HG03521 (cell line): Measurements from ENCODE around the gene MYMK.

Experiments
- ATAC-seq: cut with Tn5 transposase; IDR thresholded peaks from one replicate; pipeline ENCODE4 v1.9.1; 2021; ENCODE audit warnings: mild to moderate bottlenecking, moderate library complexity; ENCODE audit not compliant: unreplicated experiment

MYMK gene

DNA sequence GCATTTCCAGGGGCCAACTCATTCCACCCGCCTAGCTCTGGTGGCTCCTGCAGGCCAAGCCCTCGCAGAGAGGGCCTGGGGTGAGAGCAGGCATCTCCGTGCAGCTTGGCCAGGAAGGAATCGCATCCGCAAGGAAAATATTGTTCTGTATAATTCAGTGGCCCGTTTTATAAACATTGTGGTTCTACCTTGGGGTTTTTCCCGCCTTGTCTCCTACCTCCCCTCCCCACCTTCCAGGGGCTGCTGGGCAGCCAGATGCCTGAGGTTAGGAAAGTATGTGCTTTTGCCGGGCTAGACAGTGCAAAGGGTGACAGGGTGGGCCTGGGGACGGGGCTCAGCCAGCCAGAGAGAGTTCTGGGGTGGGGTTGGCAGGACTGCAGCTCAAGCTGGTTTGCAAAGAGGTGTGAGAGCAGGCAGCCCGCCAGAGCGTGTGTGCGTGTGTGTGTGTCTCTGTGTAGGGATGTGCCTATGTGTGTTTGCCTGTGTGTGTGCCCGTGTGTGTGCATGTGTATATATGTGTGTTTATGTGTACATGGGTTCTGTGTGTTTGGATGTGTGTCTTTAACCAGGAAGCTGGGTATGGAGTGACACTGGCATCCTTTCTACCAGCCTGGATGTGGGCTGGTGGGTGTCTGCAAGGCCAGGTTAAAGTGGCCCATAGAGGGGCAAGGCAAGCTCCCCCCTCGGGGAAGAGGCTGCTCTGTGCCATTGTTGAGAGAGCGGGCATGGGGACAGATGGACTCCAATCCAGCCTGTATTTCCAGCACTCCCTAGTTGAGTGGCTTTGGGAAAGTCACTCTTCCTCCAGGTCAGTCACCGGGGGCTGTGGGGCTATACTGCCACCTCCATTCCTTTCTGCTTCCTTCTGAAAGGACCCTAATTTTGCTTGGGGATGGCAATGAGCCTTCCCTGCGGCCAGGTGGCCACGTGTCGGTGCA, 35.2 kb downstream of the MYMK start:
- ATAC-seq: no peak

DNA sequence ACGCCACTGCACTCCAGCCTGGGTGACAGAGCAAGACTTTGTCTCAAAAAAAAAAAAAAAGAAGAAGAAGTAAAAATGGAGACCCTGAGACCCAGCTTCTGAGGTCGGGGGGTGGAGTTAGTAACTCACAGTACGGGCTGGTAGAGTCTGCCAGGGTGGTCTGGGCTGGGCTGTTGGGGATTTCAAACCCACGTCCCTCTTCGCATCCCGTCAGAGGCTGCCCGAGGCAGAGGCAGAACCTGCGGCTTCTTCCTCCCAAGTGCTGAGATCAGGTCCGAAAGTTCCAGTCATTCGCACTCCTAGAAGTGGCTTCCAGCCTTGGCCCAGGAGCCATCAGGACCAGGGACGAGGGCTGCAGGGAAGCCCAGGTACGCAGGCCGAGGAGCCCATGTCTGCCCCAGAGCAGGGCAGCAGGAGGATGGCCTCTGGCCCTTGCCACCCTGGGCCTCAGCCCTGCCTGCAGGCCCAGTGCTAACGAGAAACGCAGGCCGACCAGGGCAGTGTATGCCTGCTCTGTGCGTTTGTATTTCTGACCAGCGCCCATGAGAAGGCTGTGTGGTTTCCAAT, 36.0 kb downstream of the MYMK start:
- ATAC-seq: no peak

DNA sequence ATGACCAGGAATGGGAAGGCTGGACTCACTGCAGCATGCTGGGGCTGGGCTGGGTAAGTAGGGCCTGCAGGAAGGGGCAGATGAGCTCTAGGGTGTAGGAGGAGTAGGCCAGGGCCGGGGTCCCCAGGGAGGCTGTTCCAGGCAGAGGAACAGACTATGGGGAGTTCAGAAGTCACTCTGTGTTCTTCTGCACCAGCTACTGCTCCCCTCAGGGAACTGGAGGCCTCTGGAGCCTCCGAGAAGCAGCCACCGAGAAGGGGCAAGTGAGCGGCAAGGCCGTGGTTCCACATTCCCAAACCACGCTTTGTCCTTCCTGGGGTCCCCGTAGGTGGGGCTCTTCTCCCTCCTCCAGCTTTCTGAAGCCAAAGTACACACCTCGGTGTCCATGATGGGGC, 37.4 kb downstream of the MYMK start:
- no peak for ATAC-seq

DNA sequence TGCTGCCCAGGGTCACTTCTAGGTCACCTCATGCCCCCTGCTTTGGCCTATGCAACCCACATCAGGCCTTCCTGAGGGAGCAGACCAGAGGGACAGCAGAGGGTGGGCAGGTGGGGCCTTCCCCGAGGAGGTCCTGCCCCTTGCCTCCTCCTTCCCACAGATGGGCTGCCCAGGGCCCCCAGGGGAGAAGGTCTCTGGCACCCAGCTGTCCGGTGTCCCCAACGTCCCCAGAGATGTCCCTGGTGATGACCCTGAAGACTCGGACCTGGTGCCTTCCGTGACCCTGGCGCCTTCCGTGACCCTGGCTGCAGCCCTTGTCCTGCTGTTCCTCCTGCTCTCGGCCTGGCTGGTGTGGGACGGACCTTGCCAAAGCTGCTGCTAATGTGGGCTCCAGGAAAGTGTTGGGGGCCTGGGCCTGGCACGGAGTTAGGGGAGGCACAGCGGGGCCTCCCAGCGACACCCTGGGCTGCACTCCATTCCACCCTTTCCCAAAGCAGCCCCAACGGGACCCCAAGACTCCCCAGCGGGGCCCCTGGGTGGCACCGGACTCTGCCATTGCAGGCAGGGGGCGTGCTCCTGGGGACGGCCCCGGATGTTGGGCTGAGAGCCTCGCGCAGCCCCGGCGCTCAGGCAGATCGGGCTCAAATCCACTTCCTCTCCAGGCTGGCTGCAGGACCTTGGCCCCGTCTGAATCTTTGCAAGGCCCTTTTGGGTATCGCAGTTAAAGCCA, 39.1 kb downstream of the MYMK start:
- peak; percentile 21 for ATAC-seq

DNA sequence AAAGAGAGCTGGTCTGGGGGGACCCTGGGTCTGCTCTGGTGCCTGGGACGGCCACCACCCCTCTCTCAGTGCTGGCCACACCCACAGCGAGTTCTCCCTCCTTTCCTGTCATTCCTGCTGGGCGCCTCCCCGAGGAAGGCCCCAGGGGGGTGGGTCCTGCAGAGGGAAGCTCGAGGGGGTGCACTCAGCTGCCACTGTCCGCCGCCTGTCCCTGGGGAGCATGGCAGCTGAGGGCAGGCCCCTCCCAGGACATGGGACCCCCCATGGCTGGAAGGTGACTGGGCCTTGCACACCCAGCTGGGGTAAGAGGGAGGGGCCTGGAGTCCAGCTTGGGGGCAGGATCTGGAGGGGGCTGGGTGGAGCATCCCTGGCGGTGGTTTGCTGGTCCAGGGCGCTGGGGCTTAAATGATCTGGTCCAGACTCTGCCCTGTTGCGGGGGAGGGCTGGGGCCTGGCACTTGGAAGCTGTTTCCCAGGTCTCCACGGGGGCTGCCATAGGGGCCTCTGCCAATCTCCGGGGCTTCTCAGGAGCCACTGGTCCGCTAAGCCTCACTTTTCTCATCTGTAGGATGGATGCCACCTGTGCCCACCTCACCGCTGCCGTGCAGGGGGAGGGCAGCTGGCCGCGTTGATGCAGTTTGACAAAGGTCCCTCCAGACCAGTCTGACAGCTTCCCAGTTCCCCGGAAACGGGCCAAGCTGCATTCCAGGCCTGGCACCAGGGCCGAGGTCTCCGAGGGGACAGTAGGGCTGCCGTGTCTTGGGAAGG, 39.9 kb downstream of the MYMK start:
- no peak for ATAC-seq

DNA sequence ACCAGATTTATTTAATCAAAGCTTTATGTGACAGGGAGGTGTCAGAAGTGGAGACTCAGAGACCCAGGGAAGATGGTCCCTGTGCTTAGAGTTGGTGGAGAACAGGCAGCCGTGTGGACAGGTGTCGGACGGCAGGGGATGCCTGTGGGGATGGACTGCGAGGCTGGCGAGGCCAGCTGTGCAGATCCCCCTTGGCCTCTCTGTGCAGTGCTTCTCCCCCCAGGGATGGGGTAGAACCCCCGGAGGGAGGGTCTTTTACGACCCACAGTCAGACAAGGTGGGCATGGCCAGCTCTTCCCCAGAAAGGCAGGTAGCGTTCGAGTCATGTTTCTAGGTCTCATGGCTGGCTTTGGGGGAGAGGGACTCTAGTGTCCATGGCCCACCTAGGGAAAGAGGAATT, 41.1 kb downstream of the MYMK start:
- ATAC-seq: no peak

DNA sequence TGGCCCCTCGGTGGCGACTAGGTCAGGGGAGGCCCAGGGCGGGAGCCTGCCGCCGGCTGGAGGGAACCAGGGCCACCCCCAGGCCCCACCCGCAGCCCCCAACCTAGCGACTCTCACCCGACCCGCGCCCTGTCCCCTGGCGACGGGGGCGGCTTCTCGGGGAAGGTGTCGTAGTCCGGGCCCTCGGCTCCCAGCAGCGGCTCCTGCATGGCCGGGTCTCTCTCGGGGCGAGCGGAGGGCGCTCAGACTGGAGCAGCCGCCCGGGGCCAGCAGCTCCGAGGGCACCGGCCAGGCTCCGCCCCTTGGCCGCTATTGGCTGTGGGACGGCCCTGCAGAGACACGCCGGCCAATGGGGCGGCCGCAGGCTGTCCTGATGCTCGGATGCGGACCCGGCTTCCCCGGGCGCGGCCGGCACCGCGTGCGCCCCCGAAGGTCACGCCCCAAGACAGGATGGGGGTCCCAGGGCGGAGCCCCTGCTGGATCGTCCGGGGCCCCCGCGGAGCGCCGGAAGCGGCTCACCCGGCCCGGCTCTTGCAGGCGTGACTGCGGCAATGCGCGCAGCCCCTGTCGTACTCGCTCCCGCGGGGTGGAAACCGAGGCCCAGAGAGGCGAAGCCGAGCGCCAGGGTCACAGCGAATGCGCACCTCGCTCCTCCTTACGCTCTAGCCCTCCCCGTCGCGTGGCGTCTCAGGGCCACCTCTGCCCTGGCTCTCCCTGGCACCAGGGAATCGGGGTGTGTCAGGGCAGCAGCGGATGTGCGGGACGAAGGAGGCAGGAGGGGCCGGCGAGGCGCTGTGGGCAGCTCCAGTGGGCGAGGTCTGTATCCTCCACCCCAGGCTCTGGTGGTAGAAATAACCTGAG, 45.7 kb downstream of the MYMK start, which contains the start of gene SLC2A6:
Gene SLC2A6 (minus strand): TSS at position 249 of the 861 bp plus-strand sequence. CDS start 40 bp downstream, at position 209.
- peak; percentile 89 for ATAC-seq

DNA sequence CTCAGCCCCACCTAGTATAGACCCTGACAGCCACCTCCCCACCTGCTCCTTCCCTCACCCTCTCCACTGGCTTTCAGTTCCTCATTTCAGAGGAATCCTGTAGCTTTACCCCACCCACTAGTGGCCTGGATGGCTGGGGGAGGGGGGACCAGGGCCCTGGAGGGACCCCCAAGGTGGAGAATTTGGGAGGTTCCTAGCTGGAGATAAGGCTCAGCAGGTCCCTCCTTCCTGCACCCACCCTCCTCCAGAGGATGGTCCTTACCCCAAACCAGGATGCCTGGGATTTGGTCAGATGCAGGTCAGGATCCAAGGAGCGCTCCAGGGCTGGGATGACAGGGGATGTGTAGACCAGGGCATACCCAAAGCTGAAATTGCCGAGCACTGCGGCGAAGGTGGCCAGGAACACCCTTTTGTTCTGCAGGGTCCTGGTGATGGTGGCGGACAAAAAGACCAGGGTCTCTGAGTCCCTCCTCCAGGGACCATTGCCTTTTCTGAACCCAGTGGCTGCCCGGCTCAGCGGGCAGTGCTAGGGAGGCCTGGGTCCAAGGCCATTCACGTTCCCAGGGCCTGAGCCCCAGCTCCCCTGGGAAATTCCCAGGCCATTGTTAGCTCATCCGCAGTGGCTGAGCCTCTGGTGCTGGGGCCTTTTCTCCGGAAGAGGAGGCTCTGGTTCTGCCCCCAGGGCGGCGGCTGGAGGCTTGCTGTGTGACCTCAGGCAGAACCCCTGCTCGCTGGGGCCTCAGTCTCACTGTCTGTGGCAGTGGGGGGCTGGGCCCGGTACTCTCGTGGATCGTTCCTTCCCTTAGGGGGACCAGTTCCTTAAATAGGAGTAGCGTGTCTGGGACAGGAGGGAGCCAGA, 46.5 kb downstream of the MYMK start:
- peak; percentile 24 for ATAC-seq

DNA sequence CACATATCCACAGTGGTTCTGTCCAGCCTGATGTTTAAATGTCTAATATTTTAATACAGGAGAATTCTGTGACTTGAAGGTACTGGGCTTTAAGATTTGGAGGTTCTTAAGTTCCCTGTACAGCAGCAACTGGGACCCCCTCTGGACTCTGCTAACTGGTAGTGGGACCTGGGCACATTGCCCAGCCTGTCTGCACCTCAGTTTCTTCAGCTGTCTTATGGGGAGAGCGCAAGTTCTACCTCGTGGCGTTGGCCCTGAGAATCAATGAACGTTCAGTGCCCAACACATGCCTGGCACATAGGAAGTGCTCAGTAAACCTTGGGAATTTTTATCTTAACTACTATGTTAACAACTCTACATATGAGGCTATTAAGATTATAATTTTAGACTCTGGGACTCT, 47.3 kb downstream of the MYMK start:
- ATAC-seq: no peak

DNA sequence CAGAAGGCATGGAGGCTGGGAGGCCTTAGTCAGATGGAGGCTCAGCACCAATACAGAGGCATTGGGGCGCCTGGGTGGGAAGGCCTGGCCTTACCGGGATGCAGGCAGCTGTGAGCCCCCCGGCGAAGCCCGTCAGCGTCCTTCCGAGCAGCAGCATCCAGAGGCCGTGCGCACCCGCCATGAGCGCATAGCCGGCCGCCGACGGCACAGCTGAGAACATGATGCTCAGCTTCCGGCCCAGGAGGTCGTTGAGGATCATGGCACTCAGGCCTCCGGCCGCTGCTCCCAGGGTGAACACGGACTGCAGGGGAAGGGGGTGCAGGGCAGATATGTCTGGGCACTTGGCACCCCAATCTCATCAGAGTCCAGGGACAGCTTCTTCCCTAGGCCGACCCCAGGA, 47.8 kb downstream of the MYMK start:
- ATAC-seq: no peak

DNA sequence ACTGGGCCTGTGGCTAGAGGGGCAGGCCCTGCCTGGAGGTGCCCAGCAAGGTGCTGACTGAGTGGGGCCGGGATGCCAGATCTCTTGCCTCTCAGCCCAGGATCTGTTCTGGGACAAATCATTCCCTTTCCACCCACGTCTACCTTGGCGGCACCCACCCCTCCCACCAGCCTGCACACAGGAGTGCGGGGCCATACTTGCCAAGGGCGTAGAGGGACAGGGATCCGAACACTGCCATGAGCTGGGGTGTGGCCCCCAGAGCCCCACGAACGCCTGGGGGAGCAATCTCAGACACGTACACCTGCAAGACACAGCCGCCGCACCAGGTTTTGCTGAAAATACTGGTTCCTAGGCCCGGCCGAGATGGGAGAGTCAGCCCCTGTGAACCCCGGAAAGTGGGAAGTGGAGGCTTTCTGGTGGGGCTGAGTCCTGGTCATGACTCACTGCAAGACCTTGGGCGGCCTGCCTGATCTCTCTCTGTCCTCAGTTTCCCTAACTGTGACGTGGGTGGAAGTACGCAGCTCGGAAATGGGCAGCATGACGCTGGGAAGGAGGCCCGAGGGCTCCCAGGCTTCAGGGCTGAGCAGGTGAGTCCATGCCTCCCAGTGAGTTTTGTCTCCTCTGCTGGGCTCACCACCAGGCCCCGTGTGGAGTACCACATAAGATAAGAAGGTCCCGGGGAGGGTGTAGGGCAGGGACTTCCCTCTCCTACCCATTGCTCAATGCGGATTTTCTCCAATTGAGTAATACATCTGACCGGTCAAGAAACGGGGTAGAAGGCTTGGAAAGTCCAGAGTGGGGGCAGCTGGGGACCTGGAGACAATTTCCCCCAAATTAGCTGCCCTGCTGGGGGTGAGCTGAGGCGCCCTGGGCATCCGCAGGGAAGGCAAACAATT, 48.5 kb downstream of the MYMK start:
- ATAC-seq: no peak

DNA sequence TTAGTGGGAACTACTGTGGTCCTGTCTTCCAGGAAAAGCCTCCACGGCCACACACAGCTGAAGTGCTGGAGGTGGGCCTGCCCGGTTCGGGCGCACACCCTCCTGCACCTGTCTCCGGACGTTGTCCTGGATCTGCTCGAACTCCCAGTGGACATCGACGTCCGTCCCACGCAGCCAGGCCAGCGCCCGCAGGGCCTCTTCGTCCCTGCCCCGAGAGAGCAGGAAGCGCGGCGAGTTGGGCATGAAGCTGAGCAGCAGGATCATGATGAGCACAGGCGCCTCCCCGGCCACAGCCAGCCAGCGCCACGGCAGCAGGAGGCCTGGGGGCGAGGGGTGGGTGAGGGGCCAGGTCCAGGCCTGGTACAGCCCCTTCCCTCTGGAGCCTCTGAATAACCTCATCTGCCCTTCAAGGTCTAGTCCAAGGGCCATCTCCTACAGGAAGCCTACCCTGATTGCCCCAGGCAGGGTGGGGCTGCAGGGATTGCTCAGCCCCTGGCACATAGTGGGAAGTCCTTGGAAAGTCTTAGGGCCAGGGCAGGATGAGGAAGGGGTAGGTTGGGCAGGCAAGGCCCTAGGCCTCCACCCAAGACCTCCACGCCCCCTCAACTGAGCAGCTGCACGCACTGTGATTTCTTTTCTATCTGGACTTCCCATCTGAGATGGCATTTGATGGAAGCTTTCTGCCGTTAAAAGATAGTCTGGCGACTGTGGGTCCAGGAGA, 49.3 kb downstream of the MYMK start:
- ATAC-seq: no peak

DNA sequence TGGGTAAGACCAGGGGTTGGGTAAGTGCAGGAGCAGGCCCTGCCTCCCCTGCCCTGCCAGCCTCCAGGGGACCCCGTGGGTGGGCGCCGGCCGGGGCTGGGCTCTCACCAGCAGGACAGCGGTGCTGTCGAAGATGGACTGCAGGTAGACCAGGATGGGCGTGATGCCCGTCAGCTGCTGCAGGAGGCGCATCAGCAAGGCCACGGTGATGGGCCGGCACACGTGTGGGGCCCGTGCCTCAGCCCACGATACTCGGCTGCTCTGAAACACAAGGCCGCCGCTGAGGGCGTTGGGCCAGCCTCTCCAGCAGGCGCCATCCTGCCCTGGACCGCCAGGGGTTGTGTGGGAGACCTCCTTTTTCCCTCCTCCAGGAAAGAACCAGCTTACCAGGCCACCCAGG, 49.9 kb downstream of the MYMK start:
- no peak for ATAC-seq

DNA sequence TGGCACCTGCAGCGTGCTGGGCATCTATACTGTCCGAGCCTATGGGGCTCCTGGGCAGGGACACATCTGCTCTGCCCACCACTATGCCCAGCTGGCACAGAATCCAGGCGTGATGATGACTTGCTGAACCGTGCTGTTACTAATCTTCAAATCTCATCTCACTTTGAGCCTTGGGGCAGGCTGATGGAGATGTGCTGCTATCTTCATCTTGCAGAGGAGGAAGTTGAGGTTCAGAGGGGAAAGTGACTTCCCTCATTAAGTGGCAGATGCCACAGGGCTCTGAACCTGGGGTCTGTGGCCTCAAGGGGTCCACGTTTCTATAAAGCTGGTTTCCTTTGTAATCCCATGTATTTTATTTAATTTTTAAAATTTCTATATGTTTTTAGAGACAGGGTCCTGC, 50.5 kb downstream of the MYMK start:
- ATAC-seq: no peak

DNA sequence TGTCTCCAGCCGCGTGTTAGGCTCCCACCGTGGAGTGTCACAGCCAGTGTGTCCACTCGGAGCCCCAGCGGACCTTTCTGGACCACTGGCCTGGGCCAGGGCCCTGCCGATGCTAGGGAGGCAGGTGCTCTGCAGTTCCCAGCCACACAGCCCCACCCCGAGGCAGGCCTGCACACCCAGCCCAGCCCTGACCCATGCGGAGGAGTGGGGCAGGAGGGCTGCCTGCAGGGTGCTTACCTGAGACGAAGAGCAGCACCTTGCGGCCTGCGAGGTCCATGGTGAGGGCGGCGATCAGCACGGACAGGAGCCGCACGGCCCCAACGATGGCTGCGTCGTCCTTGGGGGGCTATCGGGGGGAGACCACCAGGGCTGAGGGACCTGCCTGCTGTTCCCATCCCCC, 51.0 kb downstream of the MYMK start:
- no peak for ATAC-seq

DNA sequence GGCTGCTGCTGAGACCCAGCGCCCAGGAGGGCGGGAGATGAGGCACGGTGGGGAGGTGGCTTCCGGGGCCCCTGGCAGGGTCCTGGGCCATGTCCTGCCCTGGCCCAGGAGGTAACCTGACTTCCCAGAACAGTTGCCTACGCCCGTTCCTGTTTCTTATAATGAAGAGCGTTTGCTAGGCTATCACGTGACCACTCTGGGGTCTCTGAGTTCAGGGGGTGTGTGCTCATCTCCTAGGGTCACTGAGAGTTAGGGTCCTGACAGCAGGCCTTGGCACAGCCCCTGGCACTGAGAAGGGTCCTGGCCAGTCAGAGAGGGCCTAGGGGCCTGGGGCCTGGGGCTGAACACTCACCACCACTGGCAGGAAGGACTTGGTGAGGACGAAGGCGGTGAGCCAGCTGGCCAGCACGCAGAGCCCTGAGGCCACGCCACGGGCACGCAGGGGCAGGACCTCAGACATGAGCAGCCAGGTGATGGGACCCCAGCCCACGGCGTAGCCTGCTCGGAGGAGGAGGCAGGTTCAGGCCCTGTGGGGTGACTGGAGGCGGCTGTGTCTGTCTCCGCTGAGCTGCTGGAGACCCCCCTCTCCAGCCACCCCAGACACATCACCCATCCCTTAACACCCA, 51.9 kb downstream of the MYMK start:
- no peak for ATAC-seq

DNA sequence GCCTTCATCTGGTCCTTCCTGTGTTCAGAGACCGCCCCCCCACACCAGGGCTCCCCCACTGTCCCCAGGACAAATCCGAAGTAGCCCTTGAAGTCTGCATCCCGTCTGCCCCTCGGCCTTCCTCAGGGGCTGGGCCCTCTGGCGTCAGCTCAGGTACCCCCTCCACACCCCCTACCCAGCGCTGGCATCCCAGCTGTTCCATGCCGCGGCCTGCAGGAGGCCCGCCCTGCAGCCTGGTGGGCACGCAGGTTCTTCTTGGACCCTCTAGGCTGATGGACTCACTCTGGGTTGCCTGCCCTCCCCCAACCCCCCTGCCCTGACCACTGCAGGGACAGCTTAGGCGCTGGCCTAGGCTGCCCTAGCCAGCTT, 52.5 kb downstream of the MYMK start:
- no peak for ATAC-seq
